PC-3 (cell line): ENCODE data around the gene ANXA8L1. TPM values are rescaled to one million over a fixed set of nuclear protein-coding genes. Genes with fewer than 3 reads are reported as not detected.
"Not testable (repeated sequence)": the region's sequence is repeated elsewhere in the genome, so short reads cannot be mapped to it uniquely, and the experiment has no call there.

ENCODE experiments used
- ATAC-seq: fragments of 200-7000 bp; cut with Tn5 transposase; 2 replicates; pipeline ENCODE4 v1.9.1; 2020; ENCODE audit warnings: mild to moderate bottlenecking, moderate library complexity
- BruUV-seq: library from RNA; stranded (reverse); fragments of 400-500 nt; replicated peaks from 2 replicates; lab custom pipeline; 2021; lab: Mats Ljungman, UMichigan
- CTCF ChIA-PET: fragments of 300-600 bp; sonication (Branson Sonifier 250); formaldehyde crosslinking; loops from one replicate; lab custom pipeline; 2022; ENCODE audit warnings: antibody characterized with exemption; lab: Charles Lee
- POLR2A ChIA-PET: fragments of 300-600 bp; sonication (Branson Sonifier 250); formaldehyde crosslinking; loops from one replicate; lab custom pipeline; 2022; ENCODE audit warnings: antibody characterized with exemption; ENCODE audit not compliant: unreplicated experiment; lab: Charles Lee
- DNase-seq: peaks from one replicate; pipeline ENCODE4 v3.0.0-alpha.2; 2015
- H2AFZ ChIP-seq: fragments of 300-600 bp; sonication (generic); 2 replicates; pipeline ENCODE4 v1.6.0; 2016; ENCODE audit warnings: antibody characterized with exemption, low read length
- H3F3A ChIP-seq: fragments of 300-600 bp; sonication (generic); one replicate; pipeline ENCODE4 v1.6.0; 2017; ENCODE audit warnings: antibody characterized with exemption, low read length, control low read depth, mild to moderate bottlenecking; ENCODE audit not compliant: unreplicated experiment
- H3K27ac ChIP-seq: fragments of 300-600 bp; sonication (generic); 2 replicates; pipeline ENCODE4 v1.5.1; 2016; ENCODE audit warnings: mild to moderate bottlenecking, low read length
- H3K27me3 ChIP-seq: fragments of 300-600 bp; sonication (generic); 2 replicates; pipeline ENCODE4 v1.6.1; 2016; ENCODE audit warnings: low read length, mixed read lengths
- H3K36me3 ChIP-seq: fragments of 300-600 bp; sonication (generic); 2 replicates; pipeline ENCODE4 v1.6.1; 2016; ENCODE audit warnings: low read depth, mixed run types, low read length, mixed read lengths
- H3K4me1 ChIP-seq: fragments of 300-600 bp; sonication (generic); 2 replicates; pipeline ENCODE4 v1.5.1; 2016; ENCODE audit warnings: low read length; ENCODE audit not compliant: insufficient read depth
- H3K4me2 ChIP-seq: fragments of 300-600 bp; sonication (generic); 2 replicates; pipeline ENCODE4 v1.6.0; 2016; ENCODE audit warnings: low read length
- H3K4me3 ChIP-seq: fragments of 300-600 bp; sonication (generic); 2 replicates; pipeline ENCODE4 v1.5.1; 2016; ENCODE audit warnings: mild to moderate bottlenecking, low read length, mixed read lengths
- H3K79me2 ChIP-seq: fragments of 300-600 bp; sonication (generic); 2 replicates; pipeline ENCODE4 v1.6.1; 2017; ENCODE audit warnings: low read length, mixed read lengths
- H3K9ac ChIP-seq: fragments of 300-600 bp; sonication (generic); 2 replicates; pipeline ENCODE4 v1.6.0; 2016; ENCODE audit warnings: mild to moderate bottlenecking, low read length
- H3K9me2 ChIP-seq: fragments of 300-600 bp; sonication (generic); replicated peaks from 2 replicates; pipeline ENCODE4 v1.6.1; 2016; ENCODE audit warnings: mixed run types, low read length, mixed read lengths
- H3K9me3 ChIP-seq: fragments of 300-600 bp; sonication (generic); 2 replicates; pipeline ENCODE4 v1.6.1; 2016; ENCODE audit warnings: low read length, mixed read lengths
- H4K20me1 ChIP-seq: fragments of 300-600 bp; sonication (generic); 2 replicates; pipeline ENCODE4 v1.6.1; 2016; ENCODE audit warnings: low read length, mixed read lengths
- EZH2 ChIP-seq: fragments of 300-600 bp; sonication (generic); IDR thresholded peaks from one replicate; pipeline ENCODE4 v1.6.1; 2017; ENCODE audit warnings: antibody characterized with exemption, mild to moderate bottlenecking, low read length; ENCODE audit not compliant: unreplicated experiment
- EZH2phosphoT487 ChIP-seq: fragments of 300-600 bp; sonication (generic); IDR thresholded peaks from 2 replicates; pipeline ENCODE4 v1.6.1; 2018; ENCODE audit warnings: mild to moderate bottlenecking, antibody characterized with exemption, low read length, borderline replicate concordance
- intact Hi-C: fragments of 100-400 bp; cut with micrococcal nuclease; formaldehyde crosslinking; loops from 2 replicates; pipeline ENCODE4 v1.9.0; 2023
- total RNA-seq: library from RNA; depleted of rRNA; stranded (reverse); fragments of >200 nt; gene quantifications from 2 replicates; pipeline ENCODE4 v1.2.3, GENCODE V29; 2014
- TF ChIP-seq, protein P1 (sequence below): fragments of 300-600 bp; sonication (generic); conservative IDR thresholded peaks from 2 replicates; pipeline ENCODE4 v1.5.1; 2017; ENCODE audit warnings: antibody characterized with exemption, low read depth, mild to moderate bottlenecking, low read length

Gene ANXA8L1
- total RNA-seq, 1 experiment from 2014 or later, result not detected

DNA sequence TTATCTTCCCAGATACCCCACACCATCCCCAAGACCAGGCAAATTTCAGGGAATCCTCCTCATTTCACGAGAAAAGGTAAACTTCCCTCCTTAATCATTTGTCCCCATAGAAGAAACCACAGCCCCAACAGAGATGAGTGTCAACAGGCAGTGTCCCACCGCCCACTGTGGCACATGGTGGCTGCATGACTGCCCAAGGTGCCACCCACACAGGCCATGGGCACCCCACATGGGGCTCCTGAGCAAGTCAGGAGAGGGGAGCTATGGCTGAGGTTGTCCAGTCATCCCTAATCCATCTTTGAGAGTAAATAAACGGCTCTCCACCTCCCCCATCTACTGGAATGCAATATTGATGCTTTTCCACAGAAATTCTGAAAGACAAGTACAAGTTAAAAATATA lies 44.7 kb upstream of the ANXA8L1 start:
- Histone ChIP-seq H3K9me2 (no peaks in the 10 kb centered on the region), H3K4me1 (no peaks in the 10 kb centered on the region), H3K4me2 (no peak overlapping the region), H3K36me3 (no peaks in the 10 kb centered on the region), H2AFZ (no peak overlapping the region), H3K27ac (no peak overlapping the region), H3K9me3 (no peaks in the 10 kb centered on the region), H3K79me2 (no peaks in the 10 kb centered on the region), H3K27me3 (no peaks in the 10 kb centered on the region), H3K9ac (no peak overlapping the region), H3K4me3 (no peak overlapping the region), H4K20me1 (no peaks in the 10 kb centered on the region), H3F3A (no peaks in the 10 kb centered on the region)
- no peak for DNase-seq
- ATAC-seq, result no peak
- BruUV-seq, result no TSS peak
- intact Hi-C loops, result no loop called here
- TF ChIP-seq EZH2phosphoT487, result no peak
- TF ChIP-seq, protein P1, sequence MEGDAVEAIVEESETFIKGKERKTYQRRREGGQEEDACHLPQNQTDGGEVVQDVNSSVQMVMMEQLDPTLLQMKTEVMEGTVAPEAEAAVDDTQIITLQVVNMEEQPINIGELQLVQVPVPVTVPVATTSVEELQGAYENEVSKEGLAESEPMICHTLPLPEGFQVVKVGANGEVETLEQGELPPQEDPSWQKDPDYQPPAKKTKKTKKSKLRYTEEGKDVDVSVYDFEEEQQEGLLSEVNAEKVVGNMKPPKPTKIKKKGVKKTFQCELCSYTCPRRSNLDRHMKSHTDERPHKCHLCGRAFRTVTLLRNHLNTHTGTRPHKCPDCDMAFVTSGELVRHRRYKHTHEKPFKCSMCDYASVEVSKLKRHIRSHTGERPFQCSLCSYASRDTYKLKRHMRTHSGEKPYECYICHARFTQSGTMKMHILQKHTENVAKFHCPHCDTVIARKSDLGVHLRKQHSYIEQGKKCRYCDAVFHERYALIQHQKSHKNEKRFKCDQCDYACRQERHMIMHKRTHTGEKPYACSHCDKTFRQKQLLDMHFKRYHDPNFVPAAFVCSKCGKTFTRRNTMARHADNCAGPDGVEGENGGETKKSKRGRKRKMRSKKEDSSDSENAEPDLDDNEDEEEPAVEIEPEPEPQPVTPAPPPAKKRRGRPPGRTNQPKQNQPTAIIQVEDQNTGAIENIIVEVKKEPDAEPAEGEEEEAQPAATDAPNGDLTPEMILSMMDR, result no peak
- TF ChIP-seq EZH2, result no peak
- CTCF ChIA-PET, result no interaction called here
- POLR2A ChIA-PET, result no interaction called here

DNA sequence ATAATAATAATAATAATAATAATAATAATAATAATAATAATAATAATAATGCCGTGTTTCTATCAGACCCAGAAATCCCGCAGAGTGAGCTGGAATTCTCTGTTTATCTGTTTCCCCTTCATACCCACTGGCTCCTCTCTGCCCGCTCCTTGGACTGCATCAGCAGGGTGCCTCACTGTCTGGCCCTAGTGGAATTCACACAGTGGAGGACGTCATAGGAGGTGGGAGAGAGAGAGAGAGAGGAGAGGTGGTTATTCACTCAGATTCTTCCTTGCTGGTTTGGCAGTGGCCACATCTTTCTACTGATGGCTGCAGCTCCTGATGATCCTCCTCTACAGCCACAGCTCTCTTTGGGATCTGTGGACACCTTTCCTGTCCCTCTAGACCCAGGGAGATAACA lies 10.1 kb upstream of the ANXA8L1 start:
- H3K9ac ChIP-seq, H3K4me1 ChIP-seq, intact Hi-C loops, CTCF ChIA-PET, H2AFZ ChIP-seq, H4K20me1 ChIP-seq, H3K27me3 ChIP-seq, ATAC-seq, H3K36me3 ChIP-seq, H3K4me2 ChIP-seq, H3K9me3 ChIP-seq, H3K4me3 ChIP-seq, H3K79me2 ChIP-seq, BruUV-seq, DNase-seq, POLR2A ChIA-PET, H3K27ac ChIP-seq, H3F3A ChIP-seq, H3K9me2 ChIP-seq: not testable (repeated sequence)

DNA sequence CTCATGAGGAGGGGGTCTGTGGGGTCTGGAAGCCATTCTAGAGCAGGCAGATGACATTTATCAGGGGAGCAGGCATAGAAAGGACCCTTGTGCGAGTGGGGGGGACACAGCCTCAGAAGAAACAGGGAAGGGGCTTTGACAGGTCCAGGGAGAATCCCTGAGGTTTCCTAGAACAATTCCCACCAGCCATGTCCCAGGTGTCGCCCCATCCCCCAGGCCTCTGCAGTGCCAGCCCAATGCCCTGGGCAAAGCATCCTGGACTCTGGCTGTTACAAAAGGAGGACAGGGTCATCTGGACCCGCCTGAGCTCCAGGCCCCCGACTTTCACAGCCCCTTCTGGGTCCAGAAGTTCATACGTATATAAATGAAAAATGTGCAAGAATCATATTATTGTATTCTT lies 8.4 kb upstream of the ANXA8L1 start:
- H3K4me3 ChIP-seq, H3K4me2 ChIP-seq, CTCF ChIA-PET, H3F3A ChIP-seq, H3K36me3 ChIP-seq, H3K27me3 ChIP-seq, H3K9me2 ChIP-seq, intact Hi-C loops, H3K79me2 ChIP-seq, BruUV-seq, DNase-seq, POLR2A ChIA-PET, H3K27ac ChIP-seq, H3K9ac ChIP-seq, H2AFZ ChIP-seq, H3K4me1 ChIP-seq, H4K20me1 ChIP-seq, H3K9me3 ChIP-seq, ATAC-seq: not testable (repeated sequence)

DNA sequence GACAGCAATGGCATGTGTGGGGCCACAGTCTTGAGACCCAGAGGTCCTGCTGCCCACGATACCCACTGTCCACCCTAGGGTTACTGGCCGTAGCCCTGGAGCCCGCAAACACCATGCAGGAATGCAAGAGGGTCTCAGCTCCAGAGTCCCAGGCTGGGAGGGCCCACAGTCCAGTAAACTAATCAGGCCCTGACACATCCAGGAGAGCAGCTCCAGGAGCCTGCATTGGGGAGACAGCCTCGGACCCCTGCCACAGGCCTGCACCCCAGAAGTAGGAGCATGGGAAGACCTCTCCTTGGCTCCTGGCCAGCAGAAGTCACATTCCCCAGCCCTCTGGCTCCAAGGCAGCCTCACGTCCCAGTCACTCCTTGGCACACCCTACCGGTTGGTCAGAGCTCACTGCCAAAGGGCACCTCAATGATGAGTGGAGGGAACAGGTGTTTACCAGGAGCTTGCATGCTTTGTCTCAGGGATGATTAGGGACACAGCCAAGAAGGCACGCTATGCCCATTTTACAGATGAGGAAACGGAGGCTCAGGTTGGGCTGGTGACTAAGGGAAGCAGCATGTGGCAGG lies 7.8 kb upstream of the ANXA8L1 start:
- DNase-seq, H3K4me1 ChIP-seq, H3K9ac ChIP-seq, H4K20me1 ChIP-seq, H3K27ac ChIP-seq, H3K4me2 ChIP-seq, H2AFZ ChIP-seq, CTCF ChIA-PET, ATAC-seq, H3K9me3 ChIP-seq, BruUV-seq, H3K79me2 ChIP-seq, H3K4me3 ChIP-seq, H3K36me3 ChIP-seq, POLR2A ChIA-PET, intact Hi-C loops, H3F3A ChIP-seq, H3K27me3 ChIP-seq, H3K9me2 ChIP-seq: not testable (repeated sequence)

DNA sequence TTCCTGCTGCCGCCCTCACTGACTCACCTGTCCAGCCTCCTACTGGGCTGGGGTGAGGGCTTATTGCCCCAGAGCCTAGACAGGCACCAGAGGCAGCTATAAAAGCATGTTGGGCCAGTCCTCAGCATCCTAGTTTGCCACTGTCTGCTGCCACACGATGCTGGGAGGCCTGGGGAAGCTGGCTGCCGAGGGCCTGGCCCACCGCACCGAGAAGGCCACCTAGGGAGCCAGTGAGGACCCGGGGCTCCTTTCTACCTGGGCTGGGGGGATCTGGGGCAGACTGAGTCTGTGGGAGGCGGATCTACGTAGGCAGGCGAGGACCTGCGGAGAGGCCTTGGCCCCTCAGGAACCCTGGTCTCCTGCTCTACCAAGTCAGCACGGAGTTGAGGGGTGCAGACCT lies 6.6 kb upstream of the ANXA8L1 start:
- DNase-seq, POLR2A ChIA-PET, H3K79me2 ChIP-seq, H4K20me1 ChIP-seq, H3K27ac ChIP-seq, CTCF ChIA-PET, H3K4me1 ChIP-seq, H3K4me3 ChIP-seq, H2AFZ ChIP-seq, H3K27me3 ChIP-seq, H3K9me3 ChIP-seq, H3F3A ChIP-seq, H3K36me3 ChIP-seq, ATAC-seq, BruUV-seq, H3K4me2 ChIP-seq, H3K9me2 ChIP-seq, intact Hi-C loops, H3K9ac ChIP-seq: not testable (repeated sequence)

DNA sequence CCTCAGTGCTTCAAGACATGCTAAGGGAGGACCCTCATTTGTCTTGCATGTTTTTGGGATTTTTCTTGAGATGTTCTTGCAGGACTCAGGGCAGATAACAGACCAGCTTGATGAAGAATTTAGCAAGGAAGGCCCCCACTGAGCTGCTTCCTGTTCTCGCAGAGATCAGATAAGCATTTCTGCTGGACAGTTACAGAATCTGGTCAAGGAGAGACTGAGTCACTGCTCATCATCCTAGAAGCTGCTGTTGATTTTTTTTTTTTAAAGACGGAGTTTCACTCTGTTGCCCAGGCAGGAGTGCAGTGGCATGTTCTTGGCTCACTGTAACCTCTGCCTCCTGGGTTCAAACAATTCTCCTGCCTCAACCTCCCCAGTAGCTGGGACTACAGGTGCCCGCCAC lies 1.2 kb upstream of the ANXA8L1 start:
- ATAC-seq, POLR2A ChIA-PET: not testable (repeated sequence)

More for the DNA sequence above, 1.2 kb upstream of the ANXA8L1 start:
- intact Hi-C loops, H3K27ac ChIP-seq, H3K79me2 ChIP-seq, DNase-seq, H3K9ac ChIP-seq, H3K4me3 ChIP-seq, CTCF ChIA-PET, H3K9me3 ChIP-seq, H3K4me1 ChIP-seq, H3K9me2 ChIP-seq, H2AFZ ChIP-seq, H3K27me3 ChIP-seq, BruUV-seq, H4K20me1 ChIP-seq, H3F3A ChIP-seq, H3K4me2 ChIP-seq, H3K36me3 ChIP-seq: not testable (repeated sequence)
